ENCODE data around the gene AWAT1. TPM values are rescaled to one million over a fixed set of nuclear protein-coding genes. Genes with fewer than 3 reads are reported as not detected.
"Not testable (repeated sequence)": the region's sequence is repeated elsewhere in the genome, so short reads cannot be mapped to it uniquely, and the experiment has no call there.

Gene AWAT1
- total RNA-seq, 2 experiments from 2014 or later = not detected

GRCh38 chrX:70241501-70241900 is 7.0 kb downstream of the AWAT1 start:
- intact Hi-C loops (cut with micrococcal nuclease) = no loop called here
- H3K36me3 Mint-ChIP-seq (ENCODE audit: low read depth) = no peaks in the 10 kb centered on the region
- H3K4me1 Mint-ChIP-seq (ENCODE audit: low read depth) = peaks cover 11% of the 10 kb centered on the region
- POLR2A ChIA-PET = no interaction called here
- no peak overlapping the region for H3K4me3 Mint-ChIP-seq
- ATAC-seq = no peak
- H3K9me3 Mint-ChIP-seq = no peaks in the 10 kb centered on the region
- CTCF ChIA-PET = no interaction called here
- H3K27me3 Mint-ChIP-seq = no peaks in the 10 kb centered on the region
- no peak for DNase-seq
- no peak overlapping the region for H3K27ac Mint-ChIP-seq
- TF ChIP-seq, protein P1, sequence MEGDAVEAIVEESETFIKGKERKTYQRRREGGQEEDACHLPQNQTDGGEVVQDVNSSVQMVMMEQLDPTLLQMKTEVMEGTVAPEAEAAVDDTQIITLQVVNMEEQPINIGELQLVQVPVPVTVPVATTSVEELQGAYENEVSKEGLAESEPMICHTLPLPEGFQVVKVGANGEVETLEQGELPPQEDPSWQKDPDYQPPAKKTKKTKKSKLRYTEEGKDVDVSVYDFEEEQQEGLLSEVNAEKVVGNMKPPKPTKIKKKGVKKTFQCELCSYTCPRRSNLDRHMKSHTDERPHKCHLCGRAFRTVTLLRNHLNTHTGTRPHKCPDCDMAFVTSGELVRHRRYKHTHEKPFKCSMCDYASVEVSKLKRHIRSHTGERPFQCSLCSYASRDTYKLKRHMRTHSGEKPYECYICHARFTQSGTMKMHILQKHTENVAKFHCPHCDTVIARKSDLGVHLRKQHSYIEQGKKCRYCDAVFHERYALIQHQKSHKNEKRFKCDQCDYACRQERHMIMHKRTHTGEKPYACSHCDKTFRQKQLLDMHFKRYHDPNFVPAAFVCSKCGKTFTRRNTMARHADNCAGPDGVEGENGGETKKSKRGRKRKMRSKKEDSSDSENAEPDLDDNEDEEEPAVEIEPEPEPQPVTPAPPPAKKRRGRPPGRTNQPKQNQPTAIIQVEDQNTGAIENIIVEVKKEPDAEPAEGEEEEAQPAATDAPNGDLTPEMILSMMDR (IDR thresholded peaks at IDR 0.05) = no peak

DNA sequence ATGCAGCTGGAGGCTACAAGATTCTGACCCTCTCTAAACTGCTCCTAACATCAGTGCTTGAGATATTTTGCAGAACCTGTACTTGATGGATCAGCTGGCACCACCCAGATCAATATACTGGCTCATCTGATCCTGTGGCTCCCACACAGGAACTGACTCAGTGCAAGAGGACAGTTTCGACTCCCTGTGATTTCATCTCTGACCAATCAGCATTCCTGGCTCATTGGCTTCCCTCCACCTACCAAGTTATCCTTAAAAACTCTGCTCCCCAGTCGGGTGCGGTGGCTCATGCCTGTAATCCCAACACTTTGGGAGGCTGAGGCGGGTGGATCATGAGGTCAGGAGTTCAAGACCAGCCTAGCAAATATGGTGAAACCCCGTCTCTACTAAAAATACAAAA is 9.1 kb downstream of the AWAT1 start:
- H3K27me3 Mint-ChIP-seq; H3K27ac Mint-ChIP-seq; ATAC-seq; CTCF ChIA-PET; H3K4me3 Mint-ChIP-seq; H3K36me3 Mint-ChIP-seq (ENCODE audit: low read depth); POLR2A ChIA-PET; DNase-seq; intact Hi-C loops (cut with micrococcal nuclease); H3K9me3 Mint-ChIP-seq; H3K4me1 Mint-ChIP-seq (ENCODE audit: low read depth): not testable (repeated sequence)

DNA sequence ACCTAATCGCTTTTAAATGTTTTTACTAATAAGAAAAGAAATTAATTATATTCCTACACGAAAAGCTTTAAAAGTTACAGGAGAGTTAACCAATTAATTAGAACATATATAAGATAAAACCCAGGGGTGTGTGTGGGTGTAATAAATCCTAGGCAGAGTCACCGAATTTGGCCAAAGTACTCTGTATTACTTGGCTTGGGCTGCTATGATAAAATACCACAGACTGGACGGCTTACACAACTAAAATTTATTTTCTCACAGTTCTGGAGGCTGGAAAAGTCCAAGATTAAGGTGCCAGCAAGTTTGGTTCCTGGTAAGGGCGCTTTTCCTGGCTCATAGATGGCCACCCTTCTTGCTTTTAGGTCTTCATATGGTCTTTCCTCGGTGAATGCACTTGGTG is 10.4 kb downstream of the AWAT1 start:
- Mint-ChIP-seq H3K4me1 (ENCODE audit: low read depth) (no peaks in the 10 kb centered on the region), H3K27ac (no peak overlapping the region), H3K36me3 (ENCODE audit: low read depth) (no peaks in the 10 kb centered on the region), H3K27me3 (no peaks in the 10 kb centered on the region), H3K9me3 (no peaks in the 10 kb centered on the region), H3K4me3 (no peak overlapping the region)
- ChIA-PET CTCF (no interaction called here), POLR2A (no interaction called here)
- ATAC-seq (no peak), DNase-seq (no peak)
- TF ChIP-seq, protein P1 (IDR thresholded peaks at IDR 0.05) = no peak
- intact Hi-C loops (cut with micrococcal nuclease) = no loop called here

DNA sequence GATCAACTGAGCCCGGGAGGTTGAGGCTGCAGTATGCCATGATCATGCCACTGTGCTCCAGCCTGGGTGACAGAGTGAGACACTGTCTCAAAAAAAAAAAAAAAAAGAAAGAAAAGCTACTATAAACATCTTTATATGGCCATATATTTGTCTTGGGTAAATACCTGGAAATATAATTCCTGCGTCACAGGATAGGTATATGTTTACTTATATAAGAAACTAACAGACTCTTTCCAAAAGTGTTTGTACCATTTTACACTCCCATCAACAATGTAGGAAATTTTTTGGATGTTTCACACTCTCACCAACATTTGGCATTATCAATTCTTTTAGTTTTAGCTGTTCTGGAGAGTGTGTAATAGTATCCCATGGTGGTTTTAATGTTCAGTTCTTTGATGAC is 12.8 kb downstream of the AWAT1 start:
- ATAC-seq (no peak), DNase-seq (no peak)
- Mint-ChIP-seq H3K9me3 (no peaks in the 10 kb centered on the region), H3K27ac (no peak overlapping the region), H3K4me3 (no peak overlapping the region), H3K36me3 (ENCODE audit: low read depth) (no peaks in the 10 kb centered on the region), H3K27me3 (no peaks in the 10 kb centered on the region), H3K4me1 (ENCODE audit: low read depth) (no peaks in the 10 kb centered on the region)
- POLR2A ChIA-PET = no interaction called here
- intact Hi-C loops (cut with micrococcal nuclease) = no loop called here
- CTCF ChIA-PET = no interaction called here
- TF ChIP-seq, protein P1 (IDR thresholded peaks at IDR 0.05) = no peak

- no peak for ATAC-seq
- no peak overlapping the region for H3K4me3 Mint-ChIP-seq
- intact Hi-C loops (cut with micrococcal nuclease) = no loop called here
- H3K36me3 Mint-ChIP-seq (ENCODE audit: low read depth) = no peaks in the 10 kb centered on the region
- CTCF ChIA-PET = no interaction called here
- H3K27ac Mint-ChIP-seq = no peak overlapping the region
- TF ChIP-seq, protein P1 (IDR thresholded peaks at IDR 0.05) = no peak
- no peak for DNase-seq
- no peaks in the 10 kb centered on the region for H3K9me3 Mint-ChIP-seq
- H3K27me3 Mint-ChIP-seq = no peaks in the 10 kb centered on the region
- POLR2A ChIA-PET = no interaction called here
- H3K4me1 Mint-ChIP-seq (ENCODE audit: low read depth) = peaks cover 22% of the 10 kb centered on the region
These were observed 18.0 kb downstream of the AWAT1 start for GRCh38 chrX:70252491-70252890.

Data from activated CD8-positive, alpha-beta T cell treated with anti-CD3 and anti-CD28 coated beads for 36 hours (primary cell).